ENCODE data around the gene IL10RB. TPM values are rescaled to one million over a fixed set of nuclear protein-coding genes. Genes with fewer than 3 reads are reported as not detected.
A peak's percentile ranks its signal among the peaks of the same experiment; 100 is the strongest.

IL10RB gene
- total and polyA plus RNA-seq, 2 of the 13 experiments (the other 11 are each of a cell fraction or from before 2014, with no cell fraction given), result 17.4 to 18.2 TPM

DNA sequence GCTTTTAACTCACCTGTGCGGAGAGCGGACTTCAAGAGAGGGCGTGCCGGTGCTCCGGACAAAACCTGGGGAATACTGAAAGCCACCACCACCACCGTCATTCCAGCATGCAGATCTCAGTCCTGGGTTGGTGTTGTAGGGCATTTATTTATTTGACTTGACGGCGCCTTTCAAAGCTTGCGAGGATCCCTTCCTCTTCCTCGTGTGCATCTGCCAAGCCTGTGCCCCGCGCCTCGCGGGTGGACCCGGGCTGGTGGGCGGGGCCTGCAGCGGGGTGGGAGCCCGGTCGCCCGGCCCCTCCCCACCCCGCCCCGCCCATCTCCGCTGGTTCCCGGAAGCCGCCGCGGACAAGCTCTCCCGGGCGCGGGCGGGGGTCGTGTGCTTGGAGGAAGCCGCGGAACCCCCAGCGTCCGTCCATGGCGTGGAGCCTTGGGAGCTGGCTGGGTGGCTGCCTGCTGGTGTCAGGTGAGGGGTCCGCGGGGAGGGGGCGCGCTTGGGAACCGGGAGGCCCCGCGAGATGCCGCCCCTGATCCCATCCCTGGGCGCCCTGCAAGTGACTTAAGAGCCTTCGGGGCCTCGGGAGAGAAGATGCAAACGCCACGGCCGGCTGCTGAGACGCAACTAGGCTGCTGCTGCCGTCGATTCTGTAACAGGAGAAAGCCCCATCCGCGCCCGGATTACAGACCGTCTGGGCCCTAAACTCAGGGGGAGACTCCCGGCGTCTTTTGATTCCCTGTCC is at the start of gene IL10RB (continued):
- TF ChIP-seq, protein P1, sequence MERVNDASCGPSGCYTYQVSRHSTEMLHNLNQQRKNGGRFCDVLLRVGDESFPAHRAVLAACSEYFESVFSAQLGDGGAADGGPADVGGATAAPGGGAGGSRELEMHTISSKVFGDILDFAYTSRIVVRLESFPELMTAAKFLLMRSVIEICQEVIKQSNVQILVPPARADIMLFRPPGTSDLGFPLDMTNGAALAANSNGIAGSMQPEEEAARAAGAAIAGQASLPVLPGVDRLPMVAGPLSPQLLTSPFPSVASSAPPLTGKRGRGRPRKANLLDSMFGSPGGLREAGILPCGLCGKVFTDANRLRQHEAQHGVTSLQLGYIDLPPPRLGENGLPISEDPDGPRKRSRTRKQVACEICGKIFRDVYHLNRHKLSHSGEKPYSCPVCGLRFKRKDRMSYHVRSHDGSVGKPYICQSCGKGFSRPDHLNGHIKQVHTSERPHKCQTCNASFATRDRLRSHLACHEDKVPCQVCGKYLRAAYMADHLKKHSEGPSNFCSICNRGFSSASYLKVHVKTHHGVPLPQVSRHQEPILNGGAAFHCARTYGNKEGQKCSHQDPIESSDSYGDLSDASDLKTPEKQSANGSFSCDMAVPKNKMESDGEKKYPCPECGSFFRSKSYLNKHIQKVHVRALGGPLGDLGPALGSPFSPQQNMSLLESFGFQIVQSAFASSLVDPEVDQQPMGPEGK (CRISPR knock-in tag; IDR thresholded peaks at IDR 0.05), result peak; percentile 73; the same call in 1 of the 2 replicates
- TF ChIP-seq ZNF562 (CRISPR knock-in tag; IDR thresholded peaks at IDR 0.05; ENCODE audit: borderline replicate concordance) (no peak), ZNF607 (CRISPR knock-in tag; IDR thresholded peaks at IDR 0.05; ENCODE audit: borderline replicate concordance) (peak; percentile 61; the same call in 1 of the 2 replicates), STAT5B (CRISPR knock-in tag; IDR thresholded peaks at IDR 0.05) (no peak), SRY (CRISPR knock-in tag; IDR thresholded peaks at IDR 0.05) (no peak), TEAD3 (CRISPR knock-in tag; optimal IDR thresholded peaks at IDR 0.05; ENCODE audit: borderline replicate concordance) (no peak), ELF3 (CRISPR knock-in tag; IDR thresholded peaks at IDR 0.05) (0 out of 2 replicates have a peak, but pooled peaks have one; percentile 18), NCOR1 (IDR thresholded peaks at IDR 0.05; ENCODE audit: borderline replicate concordance, low read length) (no peak), CBFB (CRISPR knock-in tag; IDR thresholded peaks at IDR 0.05) (no peak), ZZZ3 (CRISPR knock-in tag; IDR thresholded peaks at IDR 0.05; ENCODE audit: borderline replicate concordance) (no peak), SRSF1 (optimal IDR thresholded peaks at IDR 0.05; ENCODE audit: low read depth, low read length) (no peak), ZBTB3 (CRISPR knock-in tag; IDR thresholded peaks at IDR 0.05; ENCODE audit: borderline replicate concordance, low read depth) (no peak), ZNF484 (CRISPR knock-in tag; IDR thresholded peaks at IDR 0.05; ENCODE audit: borderline replicate concordance, low read depth) (no peak), ZNF230 (CRISPR knock-in tag; IDR thresholded peaks at IDR 0.05) (no peak), RFXANK (CRISPR knock-in tag; IDR thresholded peaks at IDR 0.05) (no peak), IKZF4 (CRISPR knock-in tag; IDR thresholded peaks at IDR 0.05; ENCODE audit: borderline replicate concordance, low read depth, not compliant biosample characterization) (no peak), ZNF530 (CRISPR knock-in tag; IDR thresholded peaks at IDR 0.05; ENCODE audit: low read depth) (no peak), ZNF724P (CRISPR knock-in tag; IDR thresholded peaks at IDR 0.05; ENCODE audit: borderline replicate concordance) (no peak), CEBPG (CRISPR knock-in tag; IDR thresholded peaks at IDR 0.05) (no peak), YY1 (IDR thresholded peaks at IDR 0.05; ENCODE audit: insufficient read depth, insufficient replicate concordance, low read depth, low read length) (peak; percentile 58), ZNF124 (CRISPR knock-in tag; IDR thresholded peaks at IDR 0.05) (no peak; the same call in 1 of the 2 replicates)
- TF ChIP-seq, protein P2, sequence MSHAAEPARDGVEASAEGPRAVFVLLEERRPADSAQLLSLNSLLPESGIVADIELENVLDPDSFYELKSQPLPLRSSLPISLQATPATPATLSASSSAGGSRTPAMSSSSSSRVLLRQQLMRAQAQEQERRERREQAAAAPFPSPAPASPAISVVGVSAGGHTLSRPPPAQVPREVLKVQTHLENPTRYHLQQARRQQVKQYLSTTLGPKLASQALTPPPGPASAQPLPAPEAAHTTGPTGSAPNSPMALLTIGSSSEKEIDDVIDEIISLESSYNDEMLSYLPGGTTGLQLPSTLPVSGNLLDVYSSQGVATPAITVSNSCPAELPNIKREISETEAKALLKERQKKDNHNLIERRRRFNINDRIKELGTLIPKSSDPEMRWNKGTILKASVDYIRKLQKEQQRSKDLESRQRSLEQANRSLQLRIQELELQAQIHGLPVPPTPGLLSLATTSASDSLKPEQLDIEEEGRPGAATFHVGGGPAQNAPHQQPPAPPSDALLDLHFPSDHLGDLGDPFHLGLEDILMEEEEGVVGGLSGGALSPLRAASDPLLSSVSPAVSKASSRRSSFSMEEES (CRISPR knock-in tag; IDR thresholded peaks at IDR 0.05), result no peak; the same call in 1 of the 2 replicates
- TF ChIP-seq, protein P3, sequence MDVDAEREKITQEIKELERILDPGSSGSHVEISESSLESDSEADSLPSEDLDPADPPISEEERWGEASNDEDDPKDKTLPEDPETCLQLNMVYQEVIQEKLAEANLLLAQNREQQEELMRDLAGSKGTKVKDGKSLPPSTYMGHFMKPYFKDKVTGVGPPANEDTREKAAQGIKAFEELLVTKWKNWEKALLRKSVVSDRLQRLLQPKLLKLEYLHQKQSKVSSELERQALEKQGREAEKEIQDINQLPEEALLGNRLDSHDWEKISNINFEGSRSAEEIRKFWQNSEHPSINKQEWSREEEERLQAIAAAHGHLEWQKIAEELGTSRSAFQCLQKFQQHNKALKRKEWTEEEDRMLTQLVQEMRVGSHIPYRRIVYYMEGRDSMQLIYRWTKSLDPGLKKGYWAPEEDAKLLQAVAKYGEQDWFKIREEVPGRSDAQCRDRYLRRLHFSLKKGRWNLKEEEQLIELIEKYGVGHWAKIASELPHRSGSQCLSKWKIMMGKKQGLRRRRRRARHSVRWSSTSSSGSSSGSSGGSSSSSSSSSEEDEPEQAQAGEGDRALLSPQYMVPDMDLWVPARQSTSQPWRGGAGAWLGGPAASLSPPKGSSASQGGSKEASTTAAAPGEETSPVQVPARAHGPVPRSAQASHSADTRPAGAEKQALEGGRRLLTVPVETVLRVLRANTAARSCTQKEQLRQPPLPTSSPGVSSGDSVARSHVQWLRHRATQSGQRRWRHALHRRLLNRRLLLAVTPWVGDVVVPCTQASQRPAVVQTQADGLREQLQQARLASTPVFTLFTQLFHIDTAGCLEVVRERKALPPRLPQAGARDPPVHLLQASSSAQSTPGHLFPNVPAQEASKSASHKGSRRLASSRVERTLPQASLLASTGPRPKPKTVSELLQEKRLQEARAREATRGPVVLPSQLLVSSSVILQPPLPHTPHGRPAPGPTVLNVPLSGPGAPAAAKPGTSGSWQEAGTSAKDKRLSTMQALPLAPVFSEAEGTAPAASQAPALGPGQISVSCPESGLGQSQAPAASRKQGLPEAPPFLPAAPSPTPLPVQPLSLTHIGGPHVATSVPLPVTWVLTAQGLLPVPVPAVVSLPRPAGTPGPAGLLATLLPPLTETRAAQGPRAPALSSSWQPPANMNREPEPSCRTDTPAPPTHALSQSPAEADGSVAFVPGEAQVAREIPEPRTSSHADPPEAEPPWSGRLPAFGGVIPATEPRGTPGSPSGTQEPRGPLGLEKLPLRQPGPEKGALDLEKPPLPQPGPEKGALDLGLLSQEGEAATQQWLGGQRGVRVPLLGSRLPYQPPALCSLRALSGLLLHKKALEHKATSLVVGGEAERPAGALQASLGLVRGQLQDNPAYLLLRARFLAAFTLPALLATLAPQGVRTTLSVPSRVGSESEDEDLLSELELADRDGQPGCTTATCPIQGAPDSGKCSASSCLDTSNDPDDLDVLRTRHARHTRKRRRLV (CRISPR knock-in tag; IDR thresholded peaks at IDR 0.05), result no peak
